K562 (cell line): Measurements from ENCODE around the gene POMGNT1. TPM values are rescaled to one million over a fixed set of nuclear protein-coding genes. Genes with fewer than 3 reads are reported as not detected.
A peak's percentile ranks its signal among the peaks of the same experiment; 100 is the strongest.

ENCODE experiments used
- BCOR ChIP-seq: fragments of 450-650 bp; IDR thresholded peaks from 2 replicates; pipeline ENCODE4 v1.6.1; 2016
- FOXA1 ChIP-seq: fragments of 450-650 bp; IDR thresholded peaks from 2 replicates; pipeline ENCODE4 v1.6.1; 2016; ENCODE audit warnings: mild to moderate bottlenecking, borderline replicate concordance
- KDM2B ChIP-seq: fragments of 250-450 bp; sonication (Bioruptor Pico); IDR thresholded peaks from 2 replicates; pipeline ENCODE4 v1.8.0; 2021; ENCODE audit warnings: mild to moderate bottlenecking, moderate library complexity
- KDM4B ChIP-seq, 2 experiments: fragments of 450-650 bp in 1 of 2; sonication (generic) in 1 of 2; IDR thresholded peaks; 2 replicates each; pipeline ENCODE4 v1.6.1; 2016 to 2017; ENCODE audit warnings: borderline replicate concordance in 2 of 2, antibody characterized with exemption in 1 of 2, low read depth in 1 of 2, mild to moderate bottlenecking in 1 of 2
- MYC ChIP-seq, 2 experiments: fragments of 250-450 bp in 1 of 2; sonication (Bioruptor Pico) in 1 of 2; IDR thresholded peaks; 2 replicates each; pipeline versions ENCODE4 v1.5.1 to v1.6.1; 2012 to 2021; ENCODE audit warnings: low read depth in 2 of 2, borderline replicate concordance in 1 of 2, improper control_type of control experiment in 1 of 2, low read length in 1 of 2, mild to moderate bottlenecking in 1 of 2, moderate library complexity in 1 of 2
- NCOR1 ChIP-seq: fragments of 450-650 bp; IDR thresholded peaks from 2 replicates; pipeline ENCODE4 v1.6.1; 2016; ENCODE audit warnings: mild to moderate bottlenecking, moderate library complexity
- OTX1 ChIP-seq: fragments of 450-650 bp; formaldehyde crosslinking; IDR thresholded peaks from 2 replicates; pipeline ENCODE4 v1.4.0; 2022; ENCODE audit warnings: mild to moderate bottlenecking
- RAD51 ChIP-seq: fragments of 450-650 bp; IDR thresholded peaks from 2 replicates; pipeline ENCODE4 v1.7.1; 2016; ENCODE audit warnings: low read depth, mild to moderate bottlenecking, borderline replicate concordance
- SMARCE1 ChIP-seq: fragments of 450-650 bp; IDR thresholded peaks from 2 replicates; pipeline ENCODE4 v1.7.1; 2016; ENCODE audit warnings: mild to moderate bottlenecking
- SUPT5H ChIP-seq: fragments of 450-650 bp; IDR thresholded peaks from 2 replicates; pipeline ENCODE4 v1.6.1; 2016
- TAF15 ChIP-seq: fragments of 200-400 bp; formaldehyde crosslinking; IDR thresholded peaks from 2 replicates; pipeline ENCODE4 v1.6.1; 2017; ENCODE audit warnings: mild to moderate bottlenecking, low read depth, low read length, moderate library complexity
- TEAD1 ChIP-seq, 2 experiments: fragments of 450-650 bp in 1 of 2; sonication (generic) in 1 of 2; formaldehyde crosslinking; IDR thresholded peaks; 2 replicates each; pipeline versions ENCODE4 v1.4.0 to v1.8.0; 2020 to 2022; ENCODE audit warnings: mild to moderate bottlenecking in 2 of 2, missing genetic modification reagents in 1 of 2
- TEAD4 ChIP-seq, 2 experiments: sonication (generic) in 1 of 2; formaldehyde crosslinking in 1 of 2; IDR thresholded peaks; 2 replicates each; pipeline versions ENCODE4 v1.6.1 to v1.8.0; 2012 to 2022; ENCODE audit warnings: borderline replicate concordance in 1 of 2, inconsistent platforms in 1 of 2, low read length in 1 of 2, mild to moderate bottlenecking in 1 of 2, missing genetic modification reagents in 1 of 2
- ZNF24 ChIP-seq: fragments of 450-650 bp; IDR thresholded peaks from 2 replicates; pipeline ENCODE4 v1.6.1; 2016
- ZNF589 ChIP-seq: fragments of 200-800 bp; sonication (Bioruptor generic); IDR thresholded peaks from 2 replicates; pipeline ENCODE4 v1.6.1; 2016; ENCODE audit warnings: low read depth, missing genetic modification characterization, missing compliant biosample characterization
- polyA plus RNA-seq, 8 experiments: library from polyadenylated mRNA; depleted of rRNA in 4 of 8; stranded (reverse) in 5 of 8; unstranded in 3 of 8; fragments of >200 nt; fragmentation: Nextera tagmentation in 2 of 8; fragmentation: Illumina TruSeq in 1 of 8; extraction: Ambion mirVana in 2 of 8; extraction: Trizol in 1 of 8; gene quantifications; 2 replicates each; pipeline versions ENCODE4 v1.2.1 to v1.2.3, GENCODE V29; 2011 to 2014; ENCODE audit warnings: inconsistent platforms in 1 of 8, missing spikeins in 1 of 8
- total RNA-seq, 7 experiments: library from RNA; depleted of rRNA in 6 of 7; stranded (reverse); fragments of >200 nt in 6 of 7; fragmentation: Illumina TruSeq in 2 of 7; extraction: Trizol in 2 of 7; gene quantifications; 2 replicates each; pipeline versions ENCODE4 v1.2.1 to v1.2.3, GENCODE V29; 2011 to 2021; ENCODE audit warnings: low replicate concordance in 1 of 7
- TF ChIP-seq, protein P1 (sequence below): fragments of 450-650 bp; IDR thresholded peaks from 2 replicates; pipeline ENCODE4 v1.6.1; 2014; ENCODE audit warnings: low read depth, mild to moderate bottlenecking, moderate library complexity, borderline replicate concordance
- TF ChIP-seq, protein P2 (sequence below): fragments of 450-650 bp; formaldehyde crosslinking; conservative IDR thresholded peaks from 2 replicates; pipeline ENCODE4 v1.4.0; 2022; ENCODE audit warnings: mild to moderate bottlenecking, missing genetic modification characterization
- TF ChIP-seq, protein P3 (sequence below): fragments of 250-450 bp; sonication (Bioruptor Pico); IDR thresholded peaks from 2 replicates; pipeline ENCODE4 v1.4.0; 2020; ENCODE audit warnings: mild to moderate bottlenecking, moderate library complexity

POMGNT1 gene
- total and polyA plus RNA-seq, 9 of the 15 experiments (the other 6 are each of a cell fraction or from before 2014, with no cell fraction given): 14.1 to 58.9 (median 37.8) TPM

GRCh38 chr1:46246548-46247435 is 48.6 kb upstream of the POMGNT1 start (continued):
- TF ChIP-seq TEAD4 (IDR thresholded peaks at IDR 0.05; ENCODE audit: low read length) (peak; percentile 20; the same call in 1 of the 2 replicates), TEAD4 (CRISPR knock-in tag; IDR thresholded peaks at IDR 0.05; ENCODE audit: borderline replicate concordance) (no peak), BCOR (0 out of 2 replicates have a peak, but pooled peaks have one; percentile 7), TEAD1 (CRISPR knock-in tag; IDR thresholded peaks at IDR 0.05) (peak; percentile 52 to 71; a peak in 1 of 4 replicates), KDM2B (CRISPR knock-in tag) (peak; percentile 61; the same call in 1 of the 2 replicates), KDM4B (IDR thresholded peaks at IDR 0.05; ENCODE audit: borderline replicate concordance in 2 of 2, low read depth in 1 of 2) (0 out of 4 replicates have a peak, but pooled peaks of 1 of the 2 experiments have one; percentile 55), NCOR1 (0 out of 2 replicates have a peak, but pooled peaks have one; percentile 23), RAD51 (peak; percentile 25; the same call in 1 of the 2 replicates), MYC (IDR thresholded peaks at IDR 0.05; ENCODE audit: low read depth, low read length) (peak; percentile 94), MYC (CRISPR knock-in tag; IDR thresholded peaks at IDR 0.05; ENCODE audit: borderline replicate concordance, low read depth) (peak; percentile 92; the same call in 1 of the 2 replicates), SMARCE1 (peak; percentile 74; the same call in 1 of the 2 replicates), ZNF24 (no peak), TAF15 (no peak), FOXA1 (no peak), ZNF589 (CRISPR knock-in tag) (no peak), SUPT5H (peak; percentile 22), OTX1 (peak; percentile 66)
- TF ChIP-seq, protein P1, sequence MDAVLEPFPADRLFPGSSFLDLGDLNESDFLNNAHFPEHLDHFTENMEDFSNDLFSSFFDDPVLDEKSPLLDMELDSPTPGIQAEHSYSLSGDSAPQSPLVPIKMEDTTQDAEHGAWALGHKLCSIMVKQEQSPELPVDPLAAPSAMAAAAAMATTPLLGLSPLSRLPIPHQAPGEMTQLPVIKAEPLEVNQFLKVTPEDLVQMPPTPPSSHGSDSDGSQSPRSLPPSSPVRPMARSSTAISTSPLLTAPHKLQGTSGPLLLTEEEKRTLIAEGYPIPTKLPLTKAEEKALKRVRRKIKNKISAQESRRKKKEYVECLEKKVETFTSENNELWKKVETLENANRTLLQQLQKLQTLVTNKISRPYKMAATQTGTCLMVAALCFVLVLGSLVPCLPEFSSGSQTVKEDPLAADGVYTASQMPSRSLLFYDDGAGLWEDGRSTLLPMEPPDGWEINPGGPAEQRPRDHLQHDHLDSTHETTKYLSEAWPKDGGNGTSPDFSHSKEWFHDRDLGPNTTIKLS: peak; percentile 98
- TF ChIP-seq, protein P2, sequence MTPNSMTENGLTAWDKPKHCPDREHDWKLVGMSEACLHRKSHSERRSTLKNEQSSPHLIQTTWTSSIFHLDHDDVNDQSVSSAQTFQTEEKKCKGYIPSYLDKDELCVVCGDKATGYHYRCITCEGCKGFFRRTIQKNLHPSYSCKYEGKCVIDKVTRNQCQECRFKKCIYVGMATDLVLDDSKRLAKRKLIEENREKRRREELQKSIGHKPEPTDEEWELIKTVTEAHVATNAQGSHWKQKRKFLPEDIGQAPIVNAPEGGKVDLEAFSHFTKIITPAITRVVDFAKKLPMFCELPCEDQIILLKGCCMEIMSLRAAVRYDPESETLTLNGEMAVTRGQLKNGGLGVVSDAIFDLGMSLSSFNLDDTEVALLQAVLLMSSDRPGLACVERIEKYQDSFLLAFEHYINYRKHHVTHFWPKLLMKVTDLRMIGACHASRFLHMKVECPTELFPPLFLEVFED: 0 out of 2 replicates have a peak, but pooled peaks have one; percentile 14
- TF ChIP-seq, protein P3, sequence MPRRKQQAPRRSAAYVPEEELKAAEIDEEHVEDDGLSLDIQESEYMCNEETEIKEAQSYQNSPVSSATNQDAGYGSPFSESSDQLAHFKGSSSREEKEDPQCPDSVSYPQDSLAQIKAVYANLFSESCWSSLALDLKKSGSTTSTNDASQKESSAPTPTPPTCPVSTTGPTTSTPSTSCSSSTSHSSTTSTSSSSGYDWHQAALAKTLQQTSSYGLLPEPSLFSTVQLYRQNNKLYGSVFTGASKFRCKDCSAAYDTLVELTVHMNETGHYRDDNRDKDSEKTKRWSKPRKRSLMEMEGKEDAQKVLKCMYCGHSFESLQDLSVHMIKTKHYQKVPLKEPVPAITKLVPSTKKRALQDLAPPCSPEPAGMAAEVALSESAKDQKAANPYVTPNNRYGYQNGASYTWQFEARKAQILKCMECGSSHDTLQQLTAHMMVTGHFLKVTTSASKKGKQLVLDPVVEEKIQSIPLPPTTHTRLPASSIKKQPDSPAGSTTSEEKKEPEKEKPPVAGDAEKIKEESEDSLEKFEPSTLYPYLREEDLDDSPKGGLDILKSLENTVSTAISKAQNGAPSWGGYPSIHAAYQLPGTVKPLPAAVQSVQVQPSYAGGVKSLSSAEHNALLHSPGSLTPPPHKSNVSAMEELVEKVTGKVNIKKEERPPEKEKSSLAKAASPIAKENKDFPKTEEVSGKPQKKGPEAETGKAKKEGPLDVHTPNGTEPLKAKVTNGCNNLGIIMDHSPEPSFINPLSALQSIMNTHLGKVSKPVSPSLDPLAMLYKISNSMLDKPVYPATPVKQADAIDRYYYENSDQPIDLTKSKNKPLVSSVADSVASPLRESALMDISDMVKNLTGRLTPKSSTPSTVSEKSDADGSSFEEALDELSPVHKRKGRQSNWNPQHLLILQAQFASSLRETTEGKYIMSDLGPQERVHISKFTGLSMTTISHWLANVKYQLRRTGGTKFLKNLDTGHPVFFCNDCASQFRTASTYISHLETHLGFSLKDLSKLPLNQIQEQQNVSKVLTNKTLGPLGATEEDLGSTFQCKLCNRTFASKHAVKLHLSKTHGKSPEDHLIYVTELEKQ: no peak
